SK-N-MC (cell line): ENCODE results near the gene MYOM3.

Source experiments
- EZH2 ChIP-seq: fragments of 200-600 bp; sonication (generic); IDR thresholded peaks from one replicate; pipeline ENCODE4 v1.6.1; 2017; ENCODE audit warnings: antibody characterized with exemption
- FOXP2 ChIP-seq: optimal IDR thresholded peaks from 2 replicates; pipeline ENCODE3; 2011; ENCODE audit warnings: mild to moderate bottlenecking, moderate library complexity; ENCODE audit not compliant: insufficient read depth; ENCODE audit errors: extremely low read length, control extremely low read depth
- POLR2AphosphoS5 ChIP-seq: IDR thresholded peaks from 2 replicates; pipeline ENCODE4 v1.6.1; 2012; ENCODE audit warnings: mild to moderate bottlenecking, low read depth, low read length, borderline replicate concordance

GRCh38 chr1:24130385-24130784 lies 18.4 kb upstream of the MYOM3 start:
- no peak for TF ChIP-seq EZH2
- TF ChIP-seq POLR2AphosphoS5, result no peak
- TF ChIP-seq FOXP2, result no peak
